Small intestine (tissue), 7 donors: ENCODE results near the gene MST1R. TPM values are rescaled to one million over a fixed set of nuclear protein-coding genes. Genes with fewer than 3 reads are reported as not detected.
"Not testable (repeated sequence)": the region's sequence is repeated elsewhere in the genome, so short reads cannot be mapped to it uniquely, and the experiment has no call there.

Source experiments
- DNase-seq, 2 donors: peaks; one replicate each; pipeline versions ENCODE4 v3.0.0 to v3.0.0-alpha.2; 2013
- FAIRE-seq: peaks from 2 replicates; lab custom pipeline; 2012; peaks lifted over from hg19 to GRCh38; lab: Jason Lieb, UNC
- H3K27ac ChIP-seq, 3 donors: one replicate each; pipeline ENCODE4 v1.5.1; 2013; ENCODE audit warnings: low read length in 2 of 3, mild to moderate bottlenecking in 2 of 3, control low read depth in 1 of 3, inconsistent platforms in 1 of 3, low read depth in 1 of 3, moderate library complexity in 1 of 3
- H3K27me3 ChIP-seq, 3 donors: one replicate each; pipeline ENCODE4 v1.6.1; 2013; ENCODE audit warnings: low read length in 3 of 3, inconsistent platforms in 1 of 3; ENCODE audit not compliant: control insufficient read depth in 3 of 3, insufficient read depth in 3 of 3
- H3K36me3 ChIP-seq, 3 donors: one replicate each; pipeline ENCODE4 v1.6.1; 2013; ENCODE audit warnings: low read length in 3 of 3, inconsistent platforms in 1 of 3, low read depth in 1 of 3, mild to moderate bottlenecking in 1 of 3, moderate library complexity in 1 of 3; ENCODE audit not compliant: control insufficient read depth in 3 of 3, insufficient read depth in 2 of 3
- H3K4me1 ChIP-seq, 3 donors: one replicate each; pipeline ENCODE4 v1.6.1; 2013; ENCODE audit warnings: low read length in 2 of 3, inconsistent platforms in 1 of 3, low read depth in 1 of 3, mild to moderate bottlenecking in 1 of 3, moderate library complexity in 1 of 3; ENCODE audit not compliant: control insufficient read depth in 3 of 3, insufficient read depth in 2 of 3
- H3K4me3 ChIP-seq, 3 donors: one replicate each; pipeline ENCODE4 v1.5.1; 2013; ENCODE audit warnings: low read length in 3 of 3, control low read depth in 1 of 3, inconsistent platforms in 1 of 3, low read depth in 1 of 3, mild to moderate bottlenecking in 1 of 3, moderate library complexity in 1 of 3
- H3K9me3 ChIP-seq, 2 donors: one replicate each; pipeline ENCODE4 v1.6.1; 2013; ENCODE audit warnings: low read depth in 1 of 2, low read length in 1 of 2; ENCODE audit not compliant: control insufficient read depth in 2 of 2, insufficient read depth in 1 of 2
- WGBS, 3 donors: extraction: QIAGEN DNeasy Blood & Tissue Kit; methylation state at CpG; one replicate each; pipeline ENCODE4 v1.1.7; 2013; 5-methylcytosine and 5-hydroxymethylcytosine counted together
- polyA plus RNA-seq, 4 donors: library from polyadenylated mRNA; stranded (reverse) in 3 of 4; unstranded in 1 of 4; fragments of 200-250 nt in 3 of 4; fragments of 120-200 nt in 1 of 4; gene quantifications; one replicate each; pipeline versions ENCODE4 v1.2.1 to v1.2.3, GENCODE V29; 2013
- donor health status: healthy with polysubstance abuse.
- donor health status: control.
- donor health status: control.
- donor health status: Bipolar disorder and iron deficiency.
- donor health status: healthy.

Gene MST1R
- polyA plus RNA-seq, 4 donors, result 46.8 to 145 (median 84.5) TPM

DNA sequence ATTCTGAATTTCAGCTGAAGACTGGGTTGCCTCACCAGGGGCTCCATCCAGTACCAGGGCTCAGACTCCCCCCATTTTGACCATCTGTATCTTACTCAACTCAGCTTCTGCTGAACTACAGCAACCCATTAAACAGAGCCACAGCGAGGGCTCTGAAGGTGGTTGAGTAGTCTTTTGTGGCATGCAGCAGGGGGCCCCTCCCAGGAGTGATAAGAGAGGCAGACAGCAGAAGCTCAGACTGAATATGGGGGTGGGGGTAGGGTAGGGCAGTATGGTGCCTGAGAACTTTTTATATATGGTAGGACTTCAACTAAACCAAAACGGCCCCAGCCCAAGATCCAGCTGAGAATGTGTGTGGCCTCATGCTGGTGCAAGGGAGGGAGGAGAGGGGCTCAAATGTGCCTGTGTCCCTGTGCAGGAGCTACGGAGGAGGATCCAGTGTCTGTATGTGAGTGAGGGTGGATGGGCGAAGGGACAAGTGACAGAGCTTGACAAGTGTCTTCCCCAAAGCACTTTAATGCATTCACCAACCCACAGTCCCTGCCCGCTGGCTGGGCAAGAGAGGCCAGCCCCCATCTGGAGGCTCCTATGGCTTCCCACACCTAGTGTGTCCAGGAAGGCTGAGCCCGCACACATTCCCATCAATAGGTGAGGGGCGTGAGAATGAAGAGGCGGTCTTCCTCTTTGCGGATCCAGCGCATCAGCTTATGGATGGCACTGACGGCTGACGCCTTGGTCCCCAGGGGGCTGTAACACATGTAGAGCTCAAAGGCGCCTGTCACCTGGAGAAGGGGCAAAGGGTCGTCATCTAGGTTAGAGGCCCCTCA lies 4.9 kb upstream of the MST1R start:
- Histone ChIP-seq H3K4me3 (no peak overlapping the region), H3K4me1 (peaks cover 0 to 54% (median 6%) of the 10 kb centered on the region in 3 donors), H3K9me3 (no peaks in the 10 kb centered on the region), H3K27ac (no peak overlapping the region), H3K27me3 (no peaks in the 10 kb centered on the region), H3K36me3 (peaks cover 8 to 61% (median 15%) of the 10 kb centered on the region in 3 donors)
- FAIRE-seq, result no peak
- peak in 1 of 2 donors; percentile 36 for DNase-seq
- 87 to 91% (median 89%) methylated on average over 14 of the region's 14 CpGs for WGBS, 3 donors

DNA sequence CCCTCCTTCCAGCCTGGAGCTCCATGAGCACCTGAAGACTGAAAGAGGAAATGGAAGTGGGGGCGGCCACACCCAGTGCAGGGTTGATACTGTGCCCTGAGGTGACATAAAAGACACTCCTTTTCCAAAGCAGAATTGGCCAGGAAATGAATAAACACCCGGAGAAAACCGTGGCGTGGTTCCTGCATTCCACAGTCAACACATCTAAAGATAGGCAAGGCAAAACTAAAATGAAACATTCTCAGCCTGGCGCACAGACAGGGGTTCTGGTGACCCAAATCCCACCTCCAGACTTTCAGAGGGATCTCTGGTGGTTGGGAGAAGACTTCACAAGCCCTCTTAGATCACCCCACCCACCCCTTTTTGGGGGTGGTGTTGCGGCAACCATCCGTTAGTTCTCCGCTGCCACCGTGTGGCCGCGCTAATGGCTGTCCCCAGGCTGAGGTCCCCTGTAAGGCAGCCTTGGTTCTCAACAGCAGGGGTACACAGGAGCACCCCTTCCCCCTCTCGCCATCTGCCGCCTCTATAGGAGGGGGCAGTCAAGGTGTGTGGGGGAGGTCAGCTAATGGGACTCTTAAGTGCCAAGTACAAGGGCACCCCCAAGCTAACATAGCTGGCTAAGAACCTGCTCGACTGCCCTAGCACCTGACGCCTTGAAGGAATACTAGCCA lies 2.5 kb upstream of the MST1R start:
- Histone ChIP-seq H3K4me3 (peak overlapping the region in 2 of 3 donors; percentile 14), H3K4me1 (peaks cover 4 to 75% (median 6%) of the 10 kb centered on the region in 3 donors), H3K9me3 (no peaks in the 10 kb centered on the region), H3K27ac (peak overlapping the region; percentile 82 to 93 (median 83)), H3K36me3 (peaks cover 2 to 49% (median 15%) of the 10 kb centered on the region in 3 donors), H3K27me3 (no peaks in the 10 kb centered on the region)
- 5 to 19% (median 14%) methylated on average over 15 of the region's 15 CpGs for WGBS, 3 donors
- DNase-seq (peak; percentile 85 to 93), FAIRE-seq (no peak)

DNA sequence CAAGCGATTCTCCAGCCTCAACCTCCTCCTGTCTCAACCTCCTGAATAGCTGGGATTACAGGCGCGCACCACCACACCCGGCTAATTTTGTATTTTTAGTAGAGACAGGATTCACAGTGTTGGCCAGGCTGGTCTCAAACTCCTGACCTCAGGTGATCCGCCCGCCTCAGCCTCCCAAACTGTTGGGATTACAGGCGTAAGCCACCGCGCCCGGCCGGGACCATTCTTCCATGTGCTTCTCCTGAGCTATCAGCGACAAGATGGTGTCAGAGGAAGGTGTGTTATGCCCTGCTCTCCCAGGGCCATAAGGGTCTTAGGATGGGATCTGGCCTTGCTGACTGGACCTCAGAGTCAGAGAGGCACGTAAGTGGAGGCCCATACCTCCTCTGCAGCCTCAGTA lies 775 bp upstream of the MST1R start:
- not testable (repeated sequence) for H3K27me3 ChIP-seq, FAIRE-seq, H3K9me3 ChIP-seq, DNase-seq, H3K4me3 ChIP-seq
- 91 to 94% (median 93%) methylated on average over 7 to 13 of the region's 13 CpGs for WGBS, 3 donors
- Histone ChIP-seq H3K36me3 (peaks cover 2 to 40% (median 3%) of the 10 kb centered on the region in 3 donors), H3K27ac (peak overlapping the region; percentile 44 to 85 (median 62)), H3K4me1 (peaks cover 4 to 88% (median 6%) of the 10 kb centered on the region in 3 donors)

DNA sequence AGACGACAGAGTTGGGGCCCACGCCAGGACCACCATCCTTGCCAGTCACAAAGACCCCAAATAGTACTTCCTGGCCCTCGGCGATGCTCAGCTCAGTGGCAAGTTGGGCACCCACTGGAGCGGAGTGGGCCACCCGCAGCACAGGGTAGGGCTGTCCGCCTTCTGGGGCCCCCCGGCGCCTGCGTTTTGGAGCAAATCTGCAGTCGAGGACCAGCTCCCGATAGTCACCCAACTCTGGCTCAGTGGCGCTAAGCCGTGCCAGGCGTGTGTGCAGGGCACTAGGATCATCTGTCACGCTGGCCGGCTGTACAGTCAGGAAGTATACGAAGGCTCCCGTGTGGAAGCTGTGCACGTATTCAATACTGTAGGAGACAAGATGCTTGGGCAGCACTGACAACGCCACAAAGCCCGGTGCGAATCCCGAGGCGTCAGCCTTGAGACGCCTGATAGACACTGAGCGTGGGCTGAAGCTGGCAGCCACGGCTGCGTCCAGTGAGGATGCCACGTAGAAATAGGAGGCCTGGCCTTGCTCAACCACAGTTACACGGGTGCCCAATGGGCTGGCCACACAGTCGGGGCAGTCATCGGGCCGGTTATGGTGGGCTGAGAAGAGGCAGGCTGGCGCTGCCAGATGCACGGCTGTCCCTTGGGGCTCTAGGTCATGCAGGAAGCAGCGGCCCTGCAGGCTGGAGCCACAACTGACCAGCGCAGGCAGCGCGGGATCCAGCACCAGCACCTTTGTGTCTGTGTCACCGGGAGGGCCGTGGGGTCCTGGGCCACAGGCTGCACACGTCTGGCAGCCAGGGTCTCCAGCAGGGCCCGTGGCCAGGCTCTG lies 945 bp downstream of the MST1R start:
- Histone ChIP-seq H3K27me3 (no peaks in the 10 kb centered on the region), H3K4me3 (peak overlapping the region in 2 of 3 donors; percentile 55 to 80), H3K9me3 (no peaks in the 10 kb centered on the region), H3K27ac (peak overlapping the region; percentile 1 to 98 (median 97)), H3K36me3 (peaks cover 0 to 39% (median 4%) of the 10 kb centered on the region in 3 donors), H3K4me1 (peaks cover 4 to 74% (median 6%) of the 10 kb centered on the region in 3 donors)
- FAIRE-seq (no peak), DNase-seq (no peak)
- 57 to 92% (median 70%) methylated on average over 44 of the region's 44 CpGs for WGBS, 3 donors

DNA sequence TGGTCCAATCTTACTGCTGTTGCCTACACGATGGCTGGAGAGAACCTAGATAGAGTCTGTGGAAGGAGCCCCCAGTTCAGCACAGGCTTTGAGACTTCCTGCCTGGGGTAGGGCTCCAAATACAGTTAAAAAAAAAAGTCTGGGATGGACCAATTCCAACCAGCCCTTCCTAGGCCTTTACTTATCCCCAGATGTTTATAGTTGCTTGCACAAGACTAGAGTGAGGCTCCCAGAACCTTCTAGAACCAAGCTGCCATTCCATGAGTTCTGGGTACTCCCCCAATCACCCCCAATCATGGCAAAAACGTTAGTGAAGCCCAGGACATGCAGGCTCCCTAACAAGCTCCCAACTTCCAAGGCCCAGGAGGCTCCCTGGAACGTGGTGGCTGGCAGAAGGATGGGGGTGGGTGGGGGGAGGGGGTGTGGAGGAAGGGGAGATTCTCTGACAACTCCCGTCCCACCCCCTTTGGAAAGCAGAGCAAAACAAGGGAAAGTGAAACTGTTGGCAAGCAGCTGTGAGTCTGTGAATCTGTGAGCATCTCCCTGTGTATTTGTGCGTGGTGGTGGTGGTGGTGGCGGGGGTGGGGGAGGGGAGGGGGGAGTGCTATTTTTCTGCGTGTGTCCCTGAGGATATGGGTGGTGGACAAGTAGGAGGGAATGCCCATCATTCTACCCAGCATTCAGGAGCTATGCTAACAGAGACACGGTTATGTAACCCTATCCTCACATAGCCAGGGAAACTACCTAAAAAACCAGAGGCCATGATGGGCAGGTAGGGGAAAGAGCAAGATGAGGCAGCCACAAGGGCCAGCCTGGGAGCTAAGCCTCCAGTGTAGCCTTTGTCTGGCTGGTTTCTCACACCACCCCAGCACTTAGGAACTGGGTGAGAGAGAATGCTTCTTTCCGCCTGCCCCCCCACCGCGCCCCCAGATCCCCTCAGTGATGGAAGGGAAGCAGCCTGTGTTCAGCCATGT lies 2.0 kb downstream of the MST1R start:
- H3K27me3 ChIP-seq, result no peaks in the 10 kb centered on the region
- peaks cover 4 to 63% (median 6%) of the 10 kb centered on the region in 3 donors for H3K4me1 ChIP-seq
- DNase-seq, result peak in 1 of 2 donors; percentile 40
- peak overlapping the region; percentile 69 to 98 (median 97) for H3K27ac ChIP-seq
- peak overlapping the region in 2 of 3 donors; percentile 12 to 80 for H3K4me3 ChIP-seq
- 32 to 48% (median 44%) methylated on average over 9 to 11 of the region's 11 CpGs for WGBS, 3 donors
- FAIRE-seq, result no peak
- peaks cover 0 to 50% (median 7%) of the 10 kb centered on the region in 3 donors for H3K36me3 ChIP-seq
- H3K9me3 ChIP-seq, result no peaks in the 10 kb centered on the region

DNA sequence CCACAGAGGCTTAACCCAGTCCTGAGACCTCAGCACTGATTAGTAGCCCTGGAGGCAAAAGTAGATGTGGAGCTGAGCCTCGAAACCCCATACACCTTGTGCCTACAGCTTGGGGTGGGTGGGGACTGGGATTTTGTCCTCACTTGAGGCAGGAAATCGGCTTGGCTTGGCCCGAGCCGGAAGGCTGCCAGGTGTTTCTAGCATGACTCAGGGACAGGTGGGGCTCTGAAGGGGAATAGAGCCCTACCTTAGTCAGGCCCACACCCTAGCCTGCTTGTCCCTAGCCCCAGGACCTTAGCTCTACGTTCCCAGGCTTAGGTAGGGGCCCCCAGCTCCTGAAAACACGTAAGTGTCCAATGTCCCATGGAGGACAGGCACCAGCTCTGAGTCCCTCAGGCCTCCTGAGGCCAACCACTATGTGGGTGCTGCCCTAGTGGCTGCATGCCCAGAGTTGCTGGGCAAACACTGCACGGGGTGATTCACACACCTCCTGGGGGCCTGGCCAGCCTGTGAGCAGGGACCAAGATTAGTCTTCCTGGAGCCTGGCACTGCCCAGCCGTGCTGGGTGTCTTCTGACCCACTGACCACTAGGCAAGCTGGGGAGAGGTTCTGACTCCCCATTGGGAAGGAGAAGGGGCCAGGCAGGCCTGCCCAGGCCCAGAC lies 3.1 kb downstream of the MST1R start:
- Histone ChIP-seq H3K27ac (peak overlapping the region; percentile 69 to 98 (median 94)), H3K4me3 (peak overlapping the region in 2 of 3 donors; percentile 13 to 80), H3K9me3 (no peaks in the 10 kb centered on the region), H3K27me3 (no peaks in the 10 kb centered on the region), H3K36me3 (peaks cover 4 to 59% (median 13%) of the 10 kb centered on the region in 3 donors), H3K4me1 (peaks cover 4 to 53% (median 5%) of the 10 kb centered on the region in 3 donors)
- 9 to 50% (median 26%) methylated on average over 8 of the region's 8 CpGs for WGBS, 3 donors
- no peak for FAIRE-seq
- peak; percentile 90 to 97 for DNase-seq

DNA sequence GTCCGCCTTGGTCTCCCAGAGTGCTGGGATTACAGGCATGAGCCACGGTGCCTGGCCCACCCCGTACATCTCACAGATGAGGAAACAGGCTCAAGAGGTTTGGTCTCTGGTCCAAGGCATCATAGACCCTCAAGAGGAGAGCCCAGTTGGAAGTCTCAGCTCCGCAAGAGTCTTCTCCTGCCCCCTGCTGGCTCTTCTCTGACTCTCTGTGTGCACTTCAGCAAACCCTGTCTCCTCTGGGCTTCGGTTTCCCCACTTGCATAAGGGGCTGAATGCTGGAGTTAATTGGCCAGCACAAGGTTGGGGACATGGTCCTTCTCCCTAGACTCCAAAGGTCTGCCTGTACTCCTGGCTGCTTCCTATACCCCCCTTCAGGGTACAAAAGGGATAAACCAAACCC lies 3.9 kb downstream of the MST1R start:
- Histone ChIP-seq H3K4me3 (peak overlapping the region in 2 of 3 donors; percentile 13 to 55), H3K4me1 (peaks cover 2 to 48% (median 4%) of the 10 kb centered on the region in 3 donors), H3K9me3 (no peaks in the 10 kb centered on the region), H3K36me3 (peaks cover 4 to 64% (median 18%) of the 10 kb centered on the region in 3 donors), H3K27ac (peak overlapping the region; percentile 69 to 95 (median 94)), H3K27me3 (no peaks in the 10 kb centered on the region)
- 71 to 85% (median 81%) methylated on average over 5 of the region's 5 CpGs for WGBS, 3 donors
- no peak for FAIRE-seq
- DNase-seq, result peak; percentile 38 to 55
